ENCODE measurements around the gene SPINT2. TPM values are rescaled to one million over a fixed set of nuclear protein-coding genes. Genes with fewer than 3 reads are reported as not detected.
A peak's percentile ranks its signal among the peaks of the same experiment; 100 is the strongest.

SPINT2 gene
- total RNA-seq, 2 donors from 2014 or later: 349 to 932 TPM

GRCh38 chr19:38309615-38310278 is 45.4 kb downstream of the SPINT2 start:
- Histone ChIP-seq H3K4me3 (no peak overlapping the region), H3K36me3 (peaks cover 0 to 6% of the 10 kb centered on the region in 2 donors), H3K4me1 (replicated peaks) (no peaks in the 10 kb centered on the region), H3K27ac (no peak overlapping the region), H3K27me3 (replicated peaks; ENCODE audit: insufficient read depth) (no peaks in the 10 kb centered on the region), H3K9me3 (no peaks in the 10 kb centered on the region)
- 100% methylated on average over 3 of the region's 3 CpGs for WGBS
- no peak for TF ChIP-seq POLR2A (IDR thresholded peaks at IDR 0.05)
- no peak for DNase-seq (ENCODE audit: low spot score)
- intact Hi-C loops (cut with DNase I): no loop called here

DNA sequence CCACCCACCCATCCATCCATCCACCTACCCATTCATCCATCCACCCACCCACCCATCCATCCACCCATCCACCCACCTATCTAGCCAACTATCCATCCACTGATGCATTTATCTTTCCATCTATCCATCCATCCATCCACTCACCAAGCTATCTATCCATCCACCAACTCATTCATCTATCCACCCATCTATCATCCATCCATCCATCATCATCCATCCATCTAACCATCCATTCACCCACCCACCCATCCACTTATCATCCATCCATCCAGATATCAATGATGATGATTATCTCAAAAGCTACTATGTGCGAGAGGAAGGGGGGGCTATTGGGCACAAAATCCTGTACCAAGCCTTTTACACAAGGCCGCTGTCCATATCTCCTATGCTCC is 45.9 kb downstream of the SPINT2 start:
- H3K4me1 ChIP-seq (replicated peaks): no peaks in the 10 kb centered on the region
- no peaks in the 10 kb centered on the region for H3K27me3 ChIP-seq (replicated peaks; ENCODE audit: insufficient read depth)
- no peaks in the 10 kb centered on the region for H3K9me3 ChIP-seq
- H3K27ac ChIP-seq: no peak overlapping the region
- 89% methylated on average over 2 of the region's 2 CpGs for WGBS
- no peak for DNase-seq (ENCODE audit: low spot score)
- H3K36me3 ChIP-seq: peaks cover 0 to 6% of the 10 kb centered on the region in 2 donors
- intact Hi-C loops (cut with DNase I): no loop called here
- no peak overlapping the region for H3K4me3 ChIP-seq
- TF ChIP-seq, protein P1, sequence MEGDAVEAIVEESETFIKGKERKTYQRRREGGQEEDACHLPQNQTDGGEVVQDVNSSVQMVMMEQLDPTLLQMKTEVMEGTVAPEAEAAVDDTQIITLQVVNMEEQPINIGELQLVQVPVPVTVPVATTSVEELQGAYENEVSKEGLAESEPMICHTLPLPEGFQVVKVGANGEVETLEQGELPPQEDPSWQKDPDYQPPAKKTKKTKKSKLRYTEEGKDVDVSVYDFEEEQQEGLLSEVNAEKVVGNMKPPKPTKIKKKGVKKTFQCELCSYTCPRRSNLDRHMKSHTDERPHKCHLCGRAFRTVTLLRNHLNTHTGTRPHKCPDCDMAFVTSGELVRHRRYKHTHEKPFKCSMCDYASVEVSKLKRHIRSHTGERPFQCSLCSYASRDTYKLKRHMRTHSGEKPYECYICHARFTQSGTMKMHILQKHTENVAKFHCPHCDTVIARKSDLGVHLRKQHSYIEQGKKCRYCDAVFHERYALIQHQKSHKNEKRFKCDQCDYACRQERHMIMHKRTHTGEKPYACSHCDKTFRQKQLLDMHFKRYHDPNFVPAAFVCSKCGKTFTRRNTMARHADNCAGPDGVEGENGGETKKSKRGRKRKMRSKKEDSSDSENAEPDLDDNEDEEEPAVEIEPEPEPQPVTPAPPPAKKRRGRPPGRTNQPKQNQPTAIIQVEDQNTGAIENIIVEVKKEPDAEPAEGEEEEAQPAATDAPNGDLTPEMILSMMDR (IDR thresholded peaks at IDR 0.05): no peak
- TF ChIP-seq POLR2A (IDR thresholded peaks at IDR 0.05) (no peak), POLR2AphosphoS5 (IDR thresholded peaks at IDR 0.05) (no peak)

GRCh38 chr19:38310986-38311385 is 46.6 kb downstream of the SPINT2 start:
- H3K36me3 ChIP-seq: peaks cover 0 to 6% of the 10 kb centered on the region in 2 donors
- H3K9me3 ChIP-seq: no peaks in the 10 kb centered on the region
- H3K27me3 ChIP-seq (replicated peaks; ENCODE audit: insufficient read depth): no peaks in the 10 kb centered on the region
- no peak overlapping the region for H3K4me3 ChIP-seq
- H3K4me1 ChIP-seq (replicated peaks): no peaks in the 10 kb centered on the region
- DNase-seq (ENCODE audit: low spot score): no peak
- 95% methylated on average over 6 of the region's 6 CpGs for WGBS
- intact Hi-C loops (cut with DNase I): no loop called here
- TF ChIP-seq POLR2AphosphoS5 (IDR thresholded peaks at IDR 0.05): no peak
- TF ChIP-seq POLR2A (IDR thresholded peaks at IDR 0.05): no peak
- TF ChIP-seq, protein P1 (IDR thresholded peaks at IDR 0.05): no peak
- no peak overlapping the region for H3K27ac ChIP-seq

DNA sequence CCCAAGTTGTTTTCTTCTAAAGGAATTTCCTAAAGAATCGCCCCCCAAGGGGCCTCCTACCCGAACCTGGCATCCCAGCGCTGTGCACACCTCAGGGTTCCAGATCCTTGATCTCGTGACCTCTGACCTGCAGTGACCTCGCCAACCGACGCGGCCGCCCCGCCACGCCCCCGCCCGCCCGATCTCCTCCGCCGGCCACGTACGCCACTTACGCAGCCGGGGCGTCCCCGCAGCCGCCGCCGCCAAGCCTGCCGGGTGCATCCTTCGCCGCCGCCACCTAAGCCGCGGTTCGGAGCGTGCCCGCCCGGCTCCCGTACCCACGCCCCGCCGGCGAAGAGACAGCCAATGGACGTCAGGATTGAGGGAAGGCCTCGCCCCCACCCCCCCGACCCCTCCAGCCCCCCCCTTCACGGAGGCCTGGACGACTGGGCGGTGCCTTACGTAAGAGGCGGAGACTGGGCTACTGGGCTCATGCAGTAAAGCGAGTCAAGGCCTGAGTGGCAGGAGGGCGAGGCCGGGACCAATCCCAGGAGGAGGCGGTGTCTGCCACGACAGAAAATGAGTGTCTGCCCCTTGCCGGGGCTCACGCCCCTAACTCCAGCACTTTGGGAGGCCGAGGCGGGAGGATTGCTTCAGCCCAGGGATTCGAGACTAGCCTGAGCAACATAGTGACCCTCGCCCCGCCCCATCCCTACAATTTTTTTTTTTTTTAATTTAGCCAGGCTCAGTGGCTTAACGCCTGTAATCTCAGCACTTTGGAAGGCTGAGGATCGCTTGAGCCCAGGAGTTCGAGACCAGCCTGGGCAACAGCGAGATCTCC is 51.5 kb downstream of the SPINT2 start, which contains the start of gene YIF1B:
YIF1B (minus strand) TSS at position 291 of the 820 bp plus-strand sequence; CDS start at position 261, 30 bp downstream.
- peak within 1 kb of the TSS; percentile 37 to 48 for H3K4me3 ChIP-seq
- H3K27ac ChIP-seq: peak within 1 kb of the TSS; percentile 66 to 79
- no peaks in the 10 kb centered on the region for H3K27me3 ChIP-seq (replicated peaks; ENCODE audit: insufficient read depth)
- no peaks in the 10 kb centered on the region for H3K4me1 ChIP-seq (replicated peaks)
- DNase-seq (ENCODE audit: low spot score): peak; percentile 96
- H3K36me3 ChIP-seq: no peaks in the 10 kb centered on the region
- WGBS: 2% methylated on average over 57 of the region's 64 CpGs
- intact Hi-C loops (cut with DNase I): loop anchor here (5.0 kb wide), 1 partner anchor 64 kb away; no protein-coding TSS in a partner anchor
- TF ChIP-seq POLR2A (IDR thresholded peaks at IDR 0.05) (peak; percentile 38), POLR2AphosphoS5 (IDR thresholded peaks at IDR 0.05) (peak; percentile 83)
- TF ChIP-seq, protein P1 (IDR thresholded peaks at IDR 0.05): peak in 1 of 4 experiments; percentile 26
- no peaks in the 10 kb centered on the region for H3K9me3 ChIP-seq

DNA sequence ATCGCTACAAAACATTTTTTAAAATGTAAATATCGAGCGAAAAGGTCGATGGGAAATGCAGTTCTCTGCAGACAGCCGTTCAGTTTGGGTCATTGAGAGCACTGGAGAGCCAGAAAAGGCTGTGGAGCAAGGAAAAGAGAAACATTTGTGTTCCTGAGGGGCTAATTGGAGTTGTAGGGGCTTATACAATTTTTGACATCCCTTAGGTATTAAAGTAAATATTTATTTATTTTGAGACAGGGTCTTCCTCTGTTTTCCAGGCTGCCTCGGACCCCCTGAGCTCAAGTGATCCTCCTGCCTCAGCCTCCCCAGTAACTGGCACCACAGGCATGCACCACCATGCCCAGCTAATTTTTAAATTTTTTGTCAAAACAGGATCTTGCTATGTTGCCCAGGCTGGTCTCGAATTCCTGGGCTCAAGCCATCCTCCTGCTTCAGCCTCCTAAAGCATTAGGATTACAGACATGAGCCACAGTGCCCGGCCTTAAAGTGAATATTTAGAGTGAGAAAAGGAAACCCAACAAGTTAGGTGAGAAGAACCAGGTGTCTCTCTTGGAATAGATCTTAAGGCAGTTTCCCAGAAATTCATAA is 52.2 kb downstream of the SPINT2 start:
- no peak for DNase-seq (ENCODE audit: low spot score)
- Histone ChIP-seq H3K9me3 (no peaks in the 10 kb centered on the region), H3K27me3 (replicated peaks; ENCODE audit: insufficient read depth) (no peaks in the 10 kb centered on the region), H3K4me1 (replicated peaks) (no peaks in the 10 kb centered on the region), H3K4me3 (peak overlapping the region; percentile 37 to 48), H3K36me3 (no peaks in the 10 kb centered on the region), H3K27ac (peak overlapping the region; percentile 66 to 79)
- TF ChIP-seq, protein P1 (IDR thresholded peaks at IDR 0.05): no peak
- TF ChIP-seq POLR2AphosphoS5 (IDR thresholded peaks at IDR 0.05): no peak
- TF ChIP-seq POLR2A (IDR thresholded peaks at IDR 0.05): no peak
- 27% methylated on average over 8 of the region's 8 CpGs for WGBS
- intact Hi-C loops (cut with DNase I): loop anchor here (5.0 kb wide), 1 partner anchor 64 kb away; no protein-coding TSS in a partner anchor
